ENCODE results near the gene MAML2.

The MAML2 gene

GRCh38 chr11:96143041-96143521 lies 199.9 kb downstream of the MAML2 start:
- CTCF ChIA-PET: no interaction called here

GRCh38 chr11:96141626-96142025 lies 201.4 kb downstream of the MAML2 start:
- Histone ChIP-seq H3K9me3 (ENCODE audit: control extremely low read depth in 1 of 5, control insufficient read depth in 4 of 5, insufficient read depth in 2 of 5, low read depth in 1 of 5, low read length in 4 of 5) (no peaks in the 10 kb centered on the region), H3K4me3 (ENCODE audit: control insufficient read depth in 1 of 7, extremely low read depth in 1 of 7, insufficient read depth in 4 of 7, low read depth in 2 of 7, low read length in 6 of 7) (no peak overlapping the region), H3K36me3 (ENCODE audit: control insufficient read depth in 4 of 4, insufficient read depth in 4 of 4, low read length in 3 of 4) (no peaks in the 10 kb centered on the region), H3K27me3 (replicated peaks in 2 of 5; ENCODE audit: control insufficient read depth in 4 of 5, insufficient read depth in 5 of 5, low read length in 4 of 5) (no peaks in the 10 kb centered on the region), H3K27ac (ENCODE audit: insufficient read depth in 1 of 2, low read depth in 1 of 2, low read length in 2 of 2, poor library complexity in 1 of 2, severe bottlenecking in 2 of 2) (no peak overlapping the region), H3K4me1 (ENCODE audit: control extremely low read depth in 1 of 4, control insufficient read depth in 4 of 4, insufficient read depth in 4 of 4, low read length in 3 of 4) (peaks cover 2 to 8% (median 5%) of the 10 kb centered on the region in 4 experiments)
- ChIA-PET CTCF (no interaction called here), POLR2A (no interaction called here)
- 100% methylated on average over 5 of the region's 9 CpGs for WGBS (ENCODE audit: insufficient coverage)
- no peak for DNase-seq

More at GRCh38 chr11:96143041-96143521, 199.9 kb downstream of the MAML2 start:
- no peaks in the 10 kb centered on the region for H3K9me3 ChIP-seq (ENCODE audit: control extremely low read depth in 1 of 5, control insufficient read depth in 4 of 5, insufficient read depth in 2 of 5, low read depth in 1 of 5, low read length in 4 of 5)
- H3K4me3 ChIP-seq (ENCODE audit: control insufficient read depth in 1 of 7, extremely low read depth in 1 of 7, insufficient read depth in 4 of 7, low read depth in 2 of 7, low read length in 6 of 7): no peak overlapping the region
- POLR2A ChIA-PET: no interaction called here
- DNase-seq: peak in 1 of 3 donors; percentile 39
- H3K27ac ChIP-seq (ENCODE audit: insufficient read depth in 1 of 2, low read depth in 1 of 2, low read length in 2 of 2, poor library complexity in 1 of 2, severe bottlenecking in 2 of 2): no peak overlapping the region
- H3K36me3 ChIP-seq (ENCODE audit: control insufficient read depth in 4 of 4, insufficient read depth in 4 of 4, low read length in 3 of 4): no peaks in the 10 kb centered on the region
- no peaks in the 10 kb centered on the region for H3K27me3 ChIP-seq (replicated peaks in 2 of 5; ENCODE audit: control insufficient read depth in 4 of 5, insufficient read depth in 5 of 5, low read length in 4 of 5)
- H3K4me1 ChIP-seq (ENCODE audit: control extremely low read depth in 1 of 4, control insufficient read depth in 4 of 4, insufficient read depth in 4 of 4, low read length in 3 of 4): no peaks in the 10 kb centered on the region
- 81% methylated on average over 5 of the region's 5 CpGs for WGBS (ENCODE audit: insufficient coverage)

DNA sequence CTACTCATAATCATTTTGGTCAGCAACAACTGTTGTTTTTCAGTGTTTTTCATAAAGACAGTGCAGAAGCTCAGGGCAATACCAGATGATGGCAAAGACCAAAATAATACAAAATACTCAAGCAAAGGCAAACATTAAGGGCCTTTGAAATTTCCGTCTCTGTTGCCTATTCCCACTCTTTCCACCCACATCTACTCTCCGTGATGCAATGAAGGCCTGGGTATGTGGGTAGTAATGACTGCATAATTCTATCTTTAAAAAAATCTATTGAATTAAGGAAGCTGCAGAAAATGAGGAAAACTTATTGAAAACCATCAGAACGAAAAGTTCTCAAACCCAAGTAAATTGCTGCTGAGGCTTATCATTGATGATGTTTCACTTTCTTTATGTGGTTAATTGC lies 203.3 kb downstream of the MAML2 start:
- H3K4me1 ChIP-seq (ENCODE audit: control extremely low read depth in 1 of 4, control insufficient read depth in 4 of 4, insufficient read depth in 4 of 4, low read length in 3 of 4): peaks cover 5 to 20% (median 10%) of the 10 kb centered on the region in 4 experiments
- H3K36me3 ChIP-seq (ENCODE audit: control insufficient read depth in 4 of 4, insufficient read depth in 4 of 4, low read length in 3 of 4): no peaks in the 10 kb centered on the region
- no peak overlapping the region for H3K27ac ChIP-seq (ENCODE audit: insufficient read depth in 1 of 2, low read depth in 1 of 2, low read length in 2 of 2, poor library complexity in 1 of 2, severe bottlenecking in 2 of 2)
- no peak overlapping the region for H3K4me3 ChIP-seq (ENCODE audit: control insufficient read depth in 1 of 7, extremely low read depth in 1 of 7, insufficient read depth in 4 of 7, low read depth in 2 of 7, low read length in 6 of 7)
- CTCF ChIA-PET: no interaction called here
- no peaks in the 10 kb centered on the region for H3K27me3 ChIP-seq (replicated peaks in 2 of 5; ENCODE audit: control insufficient read depth in 4 of 5, insufficient read depth in 5 of 5, low read length in 4 of 5)
- WGBS (ENCODE audit: insufficient coverage): 100% methylated on average over 1 of the region's 3 CpGs
- no peaks in the 10 kb centered on the region for H3K9me3 ChIP-seq (ENCODE audit: control extremely low read depth in 1 of 5, control insufficient read depth in 4 of 5, insufficient read depth in 2 of 5, low read depth in 1 of 5, low read length in 4 of 5)
- no peak for DNase-seq
- POLR2A ChIA-PET: no interaction called here

DNA sequence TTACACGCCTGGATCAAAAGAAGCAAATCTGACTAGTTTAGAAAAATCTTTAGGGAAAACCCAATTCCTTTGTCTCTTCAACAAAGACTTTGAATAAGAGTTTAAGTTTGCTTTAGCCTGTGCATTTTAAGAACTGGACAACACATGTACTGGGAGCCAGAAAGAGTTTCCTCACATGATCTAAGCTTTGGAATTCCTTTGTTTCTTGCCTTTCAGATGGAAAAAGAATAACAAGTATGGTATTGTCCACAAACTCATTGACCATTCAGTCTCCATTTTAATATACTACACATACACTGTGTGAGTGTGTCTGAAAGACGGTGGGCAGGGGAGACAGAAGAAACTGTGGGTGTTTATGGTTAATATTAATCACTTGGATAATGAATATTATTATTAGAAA lies 205.6 kb downstream of the MAML2 start:
- DNase-seq: no peak
- H3K36me3 ChIP-seq (ENCODE audit: control insufficient read depth in 4 of 4, insufficient read depth in 4 of 4, low read length in 3 of 4): no peaks in the 10 kb centered on the region
- no peak overlapping the region for H3K27ac ChIP-seq (ENCODE audit: insufficient read depth in 1 of 2, low read depth in 1 of 2, low read length in 2 of 2, poor library complexity in 1 of 2, severe bottlenecking in 2 of 2)
- peaks cover 12 to 30% (median 15%) of the 10 kb centered on the region in 4 experiments for H3K4me1 ChIP-seq (ENCODE audit: control extremely low read depth in 1 of 4, control insufficient read depth in 4 of 4, insufficient read depth in 4 of 4, low read length in 3 of 4)
- H3K4me3 ChIP-seq (ENCODE audit: control insufficient read depth in 1 of 7, extremely low read depth in 1 of 7, insufficient read depth in 4 of 7, low read depth in 2 of 7, low read length in 6 of 7): no peak overlapping the region
- 100% methylated on average over 1 of the region's 2 CpGs for WGBS (ENCODE audit: insufficient coverage)
- ChIA-PET POLR2A (no interaction called here), CTCF (interaction anchor here (0.9 to 1.2 kb wide), 2 partner anchors 9 to 107 kb away, joined by 3 to 4 read pairs; no protein-coding TSS in a partner anchor)
- no peaks in the 10 kb centered on the region for H3K27me3 ChIP-seq (replicated peaks in 2 of 5; ENCODE audit: control insufficient read depth in 4 of 5, insufficient read depth in 5 of 5, low read length in 4 of 5)
- no peaks in the 10 kb centered on the region for H3K9me3 ChIP-seq (ENCODE audit: control extremely low read depth in 1 of 5, control insufficient read depth in 4 of 5, insufficient read depth in 2 of 5, low read depth in 1 of 5, low read length in 4 of 5)

DNA sequence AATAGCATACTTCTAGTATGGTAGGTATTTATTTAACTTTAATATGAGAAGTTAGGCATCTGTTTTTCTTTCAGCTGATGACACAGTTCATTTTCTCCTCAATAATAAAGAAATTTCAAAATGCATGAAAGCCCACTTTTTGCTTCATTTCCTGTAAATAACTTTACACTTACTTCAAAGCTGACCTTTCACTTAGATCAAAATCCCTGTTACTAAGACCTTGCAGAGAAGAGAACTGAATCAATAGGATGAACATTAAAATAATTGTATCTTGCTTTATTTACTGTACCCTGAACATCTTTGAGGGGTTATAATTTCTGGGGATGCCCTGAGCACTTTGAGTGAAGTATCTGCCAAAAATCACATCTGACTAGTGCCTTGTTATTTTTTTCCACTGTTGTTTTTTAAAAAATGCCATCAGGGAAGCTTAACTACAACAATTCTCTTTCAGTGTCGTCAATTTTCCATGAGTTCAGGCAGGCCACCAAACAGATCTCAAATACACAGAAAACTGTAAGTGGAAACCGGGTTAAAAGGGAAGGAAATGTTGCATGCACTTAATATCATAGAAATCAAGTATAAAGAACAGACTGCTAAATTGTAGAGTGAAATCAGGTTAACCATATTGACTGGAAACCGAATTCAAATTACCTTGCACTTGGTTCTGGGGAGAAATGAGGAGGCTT lies 206.2 kb downstream of the MAML2 start:
- WGBS (ENCODE audit: insufficient coverage): 50% methylated on average over 1 of the region's 3 CpGs
- Histone ChIP-seq H3K36me3 (ENCODE audit: control insufficient read depth in 4 of 4, insufficient read depth in 4 of 4, low read length in 3 of 4) (no peaks in the 10 kb centered on the region), H3K27me3 (replicated peaks in 2 of 5; ENCODE audit: control insufficient read depth in 4 of 5, insufficient read depth in 5 of 5, low read length in 4 of 5) (no peaks in the 10 kb centered on the region), H3K27ac (ENCODE audit: insufficient read depth in 1 of 2, low read depth in 1 of 2, low read length in 2 of 2, poor library complexity in 1 of 2, severe bottlenecking in 2 of 2) (no peak overlapping the region), H3K4me3 (ENCODE audit: control insufficient read depth in 1 of 7, extremely low read depth in 1 of 7, insufficient read depth in 4 of 7, low read depth in 2 of 7, low read length in 6 of 7) (no peak overlapping the region), H3K9me3 (ENCODE audit: control extremely low read depth in 1 of 5, control insufficient read depth in 4 of 5, insufficient read depth in 2 of 5, low read depth in 1 of 5, low read length in 4 of 5) (no peaks in the 10 kb centered on the region), H3K4me1 (ENCODE audit: control extremely low read depth in 1 of 4, control insufficient read depth in 4 of 4, insufficient read depth in 4 of 4, low read length in 3 of 4) (peaks cover 12 to 30% (median 15%) of the 10 kb centered on the region in 4 experiments)
- POLR2A ChIA-PET: no interaction called here
- no peak for DNase-seq
- CTCF ChIA-PET: interaction anchor here (0.8 to 1.2 kb wide), 2 partner anchors 107 to 206 kb away, joined by 4 read pairs; partner anchors contain the start of gene MAML2

DNA sequence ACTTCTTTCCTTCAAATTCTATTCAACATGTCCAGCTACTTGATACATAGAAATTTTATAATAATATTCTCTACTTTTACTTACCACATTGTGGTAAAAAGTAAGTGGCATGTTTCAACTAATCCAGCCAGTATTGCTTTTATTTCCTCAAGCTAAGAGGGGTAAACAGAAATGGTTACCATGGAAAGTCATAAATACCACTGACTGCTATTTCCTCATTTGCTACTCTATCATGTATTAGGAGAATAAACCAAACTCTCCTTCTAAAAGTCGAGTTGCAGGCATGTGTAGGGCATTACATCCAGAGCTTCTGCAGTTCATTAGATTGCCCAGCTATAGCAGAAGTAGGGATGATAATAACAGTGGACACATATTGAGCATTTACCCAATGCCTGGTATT lies 208.4 kb downstream of the MAML2 start:
- CTCF ChIA-PET: interaction anchor here (0.9 to 2.6 kb wide), 5 partner anchors 26 to 262 kb away, joined by 3 to 13 read pairs (median 3); partner anchors contain the start of gene MAML2
- peak overlapping the region in 2 of 7 experiments; percentile 19 to 33 for H3K4me3 ChIP-seq (ENCODE audit: control insufficient read depth in 1 of 7, extremely low read depth in 1 of 7, insufficient read depth in 4 of 7, low read depth in 2 of 7, low read length in 6 of 7)
- POLR2A ChIA-PET: no interaction called here
- H3K4me1 ChIP-seq (ENCODE audit: control extremely low read depth in 1 of 4, control insufficient read depth in 4 of 4, insufficient read depth in 4 of 4, low read length in 3 of 4): peaks cover 12 to 30% (median 15%) of the 10 kb centered on the region in 4 experiments
- no peaks in the 10 kb centered on the region for H3K36me3 ChIP-seq (ENCODE audit: control insufficient read depth in 4 of 4, insufficient read depth in 4 of 4, low read length in 3 of 4)
- DNase-seq: peak; percentile 91 to 97 (median 94)
- no peaks in the 10 kb centered on the region for H3K27me3 ChIP-seq (replicated peaks in 2 of 5; ENCODE audit: control insufficient read depth in 4 of 5, insufficient read depth in 5 of 5, low read length in 4 of 5)
- no peaks in the 10 kb centered on the region for H3K9me3 ChIP-seq (ENCODE audit: control extremely low read depth in 1 of 5, control insufficient read depth in 4 of 5, insufficient read depth in 2 of 5, low read depth in 1 of 5, low read length in 4 of 5)
- 0% methylated on average over 1 of the region's 1 CpG for WGBS (ENCODE audit: insufficient coverage)
- H3K27ac ChIP-seq (ENCODE audit: insufficient read depth in 1 of 2, low read depth in 1 of 2, low read length in 2 of 2, poor library complexity in 1 of 2, severe bottlenecking in 2 of 2): peak overlapping the region; percentile 53 to 77

- ChIA-PET POLR2A (no interaction called here), CTCF (interaction anchor here (1.1 to 2.5 kb wide), 3 partner anchors 11 to 210 kb away, joined by 3 to 7 read pairs (median 6); partner anchors contain the start of gene MAML2)
- WGBS (ENCODE audit: insufficient coverage): no CpG with 5 or more reads among the region's 2 CpGs
Observed at GRCh38 chr11:96132437-96132836, 210.6 kb downstream of the MAML2 start.

More at GRCh38 chr11:96132437-96132836, 210.6 kb downstream of the MAML2 start:
- Histone ChIP-seq H3K36me3 (ENCODE audit: control insufficient read depth in 4 of 4, insufficient read depth in 4 of 4, low read length in 3 of 4) (no peaks in the 10 kb centered on the region), H3K4me3 (ENCODE audit: control insufficient read depth in 1 of 7, extremely low read depth in 1 of 7, insufficient read depth in 4 of 7, low read depth in 2 of 7, low read length in 6 of 7) (no peak overlapping the region), H3K27ac (ENCODE audit: insufficient read depth in 1 of 2, low read depth in 1 of 2, low read length in 2 of 2, poor library complexity in 1 of 2, severe bottlenecking in 2 of 2) (no peak overlapping the region), H3K9me3 (ENCODE audit: control extremely low read depth in 1 of 5, control insufficient read depth in 4 of 5, insufficient read depth in 2 of 5, low read depth in 1 of 5, low read length in 4 of 5) (no peaks in the 10 kb centered on the region), H3K4me1 (ENCODE audit: control extremely low read depth in 1 of 4, control insufficient read depth in 4 of 4, insufficient read depth in 4 of 4, low read length in 3 of 4) (peaks cover 12 to 30% (median 15%) of the 10 kb centered on the region in 4 experiments), H3K27me3 (replicated peaks in 2 of 5; ENCODE audit: control insufficient read depth in 4 of 5, insufficient read depth in 5 of 5, low read length in 4 of 5) (no peaks in the 10 kb centered on the region)
- DNase-seq: no peak
